Peyer's patch (tissue), 4 donors: ENCODE results near the gene CLMP.

Experiments used
- POLR2A ChIP-seq, 2 donors: fragments of 450-650 bp; IDR thresholded peaks; one replicate each; pipeline ENCODE4 v1.5.1; 2017; ENCODE audit warnings: antibody characterized with exemption in 2 of 2, mild to moderate bottlenecking in 2 of 2, moderate library complexity in 2 of 2
- TF ChIP-seq, protein P1 (sequence below), 6 experiments: fragments of 450-650 bp in 4 of 6; fragments of 200-600 bp in 2 of 6; sonication (generic) in 1 of 6; IDR thresholded peaks; one replicate each; pipeline ENCODE4 v1.5.1; 2017 to 2019; ENCODE audit warnings: antibody characterized with exemption in 6 of 6, mild to moderate bottlenecking in 3 of 6, moderate library complexity in 1 of 6

DNA sequence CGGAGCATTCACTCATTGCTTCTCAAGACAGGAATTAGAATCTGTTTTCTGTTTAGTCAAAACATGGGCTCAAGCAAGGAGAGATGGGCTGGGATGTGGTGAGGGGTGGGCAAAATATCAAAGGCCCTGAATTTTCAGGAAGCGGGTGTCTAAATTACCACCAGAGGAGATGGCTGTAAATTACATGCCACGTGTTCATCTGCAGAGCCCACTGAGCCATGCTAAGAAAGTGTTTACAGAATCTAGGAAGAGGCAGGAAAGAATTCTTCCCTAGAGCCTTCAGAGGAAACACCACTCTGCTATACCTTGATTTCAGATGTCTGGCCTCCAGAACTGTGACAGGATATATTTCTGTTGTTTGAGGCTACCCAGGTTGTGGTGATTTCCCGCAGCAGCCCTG is 46.1 kb downstream of the CLMP start:
- TF ChIP-seq, protein P1, sequence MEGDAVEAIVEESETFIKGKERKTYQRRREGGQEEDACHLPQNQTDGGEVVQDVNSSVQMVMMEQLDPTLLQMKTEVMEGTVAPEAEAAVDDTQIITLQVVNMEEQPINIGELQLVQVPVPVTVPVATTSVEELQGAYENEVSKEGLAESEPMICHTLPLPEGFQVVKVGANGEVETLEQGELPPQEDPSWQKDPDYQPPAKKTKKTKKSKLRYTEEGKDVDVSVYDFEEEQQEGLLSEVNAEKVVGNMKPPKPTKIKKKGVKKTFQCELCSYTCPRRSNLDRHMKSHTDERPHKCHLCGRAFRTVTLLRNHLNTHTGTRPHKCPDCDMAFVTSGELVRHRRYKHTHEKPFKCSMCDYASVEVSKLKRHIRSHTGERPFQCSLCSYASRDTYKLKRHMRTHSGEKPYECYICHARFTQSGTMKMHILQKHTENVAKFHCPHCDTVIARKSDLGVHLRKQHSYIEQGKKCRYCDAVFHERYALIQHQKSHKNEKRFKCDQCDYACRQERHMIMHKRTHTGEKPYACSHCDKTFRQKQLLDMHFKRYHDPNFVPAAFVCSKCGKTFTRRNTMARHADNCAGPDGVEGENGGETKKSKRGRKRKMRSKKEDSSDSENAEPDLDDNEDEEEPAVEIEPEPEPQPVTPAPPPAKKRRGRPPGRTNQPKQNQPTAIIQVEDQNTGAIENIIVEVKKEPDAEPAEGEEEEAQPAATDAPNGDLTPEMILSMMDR (IDR thresholded peaks at IDR 0.05) = no peak
- TF ChIP-seq POLR2A (IDR thresholded peaks at IDR 0.05) = no peak
